GM12873 (cell line): ENCODE data around the gene ZNF423.

ENCODE experiments used
- TF ChIP-seq, protein P1 (sequence below): IDR thresholded peaks from 2 replicates; pipeline ENCODE4 v1.5.1; 2012; ENCODE audit warnings: low read depth, mild to moderate bottlenecking, moderate library complexity, low read length, control low read depth; ENCODE audit not compliant: insufficient read depth; ENCODE audit errors: missing control alignments

Gene ZNF423

DNA sequence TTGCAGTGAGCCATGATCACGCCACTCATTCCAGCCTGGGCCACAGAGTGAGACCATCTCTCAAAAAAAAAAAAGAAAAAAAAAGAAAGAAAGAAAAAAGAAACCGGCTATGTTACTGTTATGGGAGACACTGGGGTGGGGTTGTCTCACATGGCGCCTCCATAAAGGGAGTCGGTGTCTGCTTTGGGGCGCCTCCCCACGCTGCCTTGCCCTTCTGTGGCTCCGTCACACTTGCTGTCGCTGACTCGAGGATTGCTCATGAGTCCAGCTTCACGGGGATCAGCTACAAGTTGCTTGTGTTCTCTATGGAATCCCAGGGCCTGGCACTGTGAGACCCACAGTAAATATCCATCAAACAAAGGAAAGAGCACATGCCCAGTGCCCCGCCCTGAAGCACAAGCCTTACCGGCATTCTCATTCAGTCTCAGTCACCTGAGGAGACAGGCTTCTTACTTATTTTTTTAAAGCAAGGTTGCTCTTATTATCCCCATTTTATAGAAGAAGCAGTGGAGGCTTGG, 40.6 kb upstream of the ZNF423 start:
- TF ChIP-seq, protein P1, sequence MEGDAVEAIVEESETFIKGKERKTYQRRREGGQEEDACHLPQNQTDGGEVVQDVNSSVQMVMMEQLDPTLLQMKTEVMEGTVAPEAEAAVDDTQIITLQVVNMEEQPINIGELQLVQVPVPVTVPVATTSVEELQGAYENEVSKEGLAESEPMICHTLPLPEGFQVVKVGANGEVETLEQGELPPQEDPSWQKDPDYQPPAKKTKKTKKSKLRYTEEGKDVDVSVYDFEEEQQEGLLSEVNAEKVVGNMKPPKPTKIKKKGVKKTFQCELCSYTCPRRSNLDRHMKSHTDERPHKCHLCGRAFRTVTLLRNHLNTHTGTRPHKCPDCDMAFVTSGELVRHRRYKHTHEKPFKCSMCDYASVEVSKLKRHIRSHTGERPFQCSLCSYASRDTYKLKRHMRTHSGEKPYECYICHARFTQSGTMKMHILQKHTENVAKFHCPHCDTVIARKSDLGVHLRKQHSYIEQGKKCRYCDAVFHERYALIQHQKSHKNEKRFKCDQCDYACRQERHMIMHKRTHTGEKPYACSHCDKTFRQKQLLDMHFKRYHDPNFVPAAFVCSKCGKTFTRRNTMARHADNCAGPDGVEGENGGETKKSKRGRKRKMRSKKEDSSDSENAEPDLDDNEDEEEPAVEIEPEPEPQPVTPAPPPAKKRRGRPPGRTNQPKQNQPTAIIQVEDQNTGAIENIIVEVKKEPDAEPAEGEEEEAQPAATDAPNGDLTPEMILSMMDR = no peak

DNA sequence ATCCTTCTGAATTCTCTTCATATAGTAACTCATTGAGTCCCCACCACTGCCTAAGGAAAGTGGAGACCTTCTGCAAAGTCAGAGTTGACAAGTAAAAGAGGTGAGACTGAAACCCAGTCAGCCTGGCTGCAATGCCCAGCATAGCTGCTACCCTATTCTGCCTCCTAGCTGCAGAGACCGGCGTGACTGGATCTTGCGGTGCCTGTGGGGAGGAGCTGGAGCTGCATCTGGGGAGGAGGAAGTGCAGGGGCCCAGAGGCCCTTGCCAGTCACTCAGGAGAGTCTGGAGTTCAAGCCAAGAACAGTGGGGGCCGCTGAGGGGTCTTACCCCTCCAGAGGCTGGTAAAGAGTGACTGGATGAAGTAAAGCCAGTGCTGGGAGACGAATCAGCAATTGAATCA, 35.0 kb upstream of the ZNF423 start:
- TF ChIP-seq, protein P1 = peak; percentile 56

DNA sequence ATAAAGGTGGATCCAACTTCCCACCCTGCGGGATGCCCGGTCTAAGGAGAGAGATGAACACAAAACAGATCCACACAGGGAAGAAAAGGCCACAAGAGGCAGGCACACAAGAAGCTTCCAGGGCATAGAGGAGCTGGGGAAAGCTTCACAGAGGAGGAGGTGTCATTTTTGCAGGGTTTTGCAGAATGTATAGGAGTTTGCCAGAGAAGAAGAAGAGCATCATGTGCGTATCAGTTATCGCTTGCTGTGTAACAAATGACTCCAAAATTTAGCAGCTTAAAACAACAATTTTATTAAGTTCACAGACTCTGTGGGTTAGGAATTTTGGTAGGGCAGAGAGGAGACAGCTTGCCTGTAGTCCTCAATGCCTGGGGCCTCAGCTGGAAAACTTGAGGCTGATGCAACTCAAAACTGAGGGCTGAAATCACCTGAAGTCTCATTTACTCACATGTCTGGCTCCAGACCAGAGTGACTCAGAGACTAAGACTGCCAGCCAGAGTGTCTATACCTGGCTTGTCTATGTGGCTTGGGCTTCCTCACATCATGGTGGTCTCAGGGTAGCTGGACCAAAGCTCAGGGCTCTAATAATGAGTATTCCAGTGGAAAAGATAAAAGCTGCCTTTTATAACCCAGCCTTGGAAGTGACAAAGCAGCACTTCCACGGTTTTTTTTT, 33.9 kb upstream of the ZNF423 start:
- TF ChIP-seq, protein P1 = no peak

DNA sequence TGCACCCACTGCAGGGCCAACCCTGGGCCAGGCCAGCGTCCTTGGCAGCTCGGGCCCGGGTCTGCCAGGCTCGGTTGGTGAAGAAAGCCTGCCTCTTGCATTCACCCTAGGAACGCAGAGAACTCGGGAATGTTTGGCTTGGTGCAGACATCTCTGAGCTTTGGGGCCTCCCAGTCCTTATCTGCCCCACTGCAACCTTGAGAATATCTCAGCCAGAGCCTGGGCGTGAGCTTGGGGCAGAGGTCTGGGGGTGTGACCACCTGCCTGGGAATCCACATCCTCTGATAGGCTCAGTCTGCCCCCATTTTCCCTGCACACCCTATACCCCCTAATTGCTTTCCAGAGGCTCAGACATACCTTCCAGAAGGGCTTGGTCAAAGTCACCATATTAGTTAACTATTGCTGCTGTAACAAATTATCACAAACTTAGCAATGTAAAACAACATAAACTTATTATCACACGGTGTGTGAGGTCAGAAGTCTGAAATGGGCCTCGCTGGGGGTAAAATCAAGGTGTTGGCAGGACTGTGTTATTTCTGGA, 30.7 kb upstream of the ZNF423 start:
- TF ChIP-seq, protein P1 = no peak

DNA sequence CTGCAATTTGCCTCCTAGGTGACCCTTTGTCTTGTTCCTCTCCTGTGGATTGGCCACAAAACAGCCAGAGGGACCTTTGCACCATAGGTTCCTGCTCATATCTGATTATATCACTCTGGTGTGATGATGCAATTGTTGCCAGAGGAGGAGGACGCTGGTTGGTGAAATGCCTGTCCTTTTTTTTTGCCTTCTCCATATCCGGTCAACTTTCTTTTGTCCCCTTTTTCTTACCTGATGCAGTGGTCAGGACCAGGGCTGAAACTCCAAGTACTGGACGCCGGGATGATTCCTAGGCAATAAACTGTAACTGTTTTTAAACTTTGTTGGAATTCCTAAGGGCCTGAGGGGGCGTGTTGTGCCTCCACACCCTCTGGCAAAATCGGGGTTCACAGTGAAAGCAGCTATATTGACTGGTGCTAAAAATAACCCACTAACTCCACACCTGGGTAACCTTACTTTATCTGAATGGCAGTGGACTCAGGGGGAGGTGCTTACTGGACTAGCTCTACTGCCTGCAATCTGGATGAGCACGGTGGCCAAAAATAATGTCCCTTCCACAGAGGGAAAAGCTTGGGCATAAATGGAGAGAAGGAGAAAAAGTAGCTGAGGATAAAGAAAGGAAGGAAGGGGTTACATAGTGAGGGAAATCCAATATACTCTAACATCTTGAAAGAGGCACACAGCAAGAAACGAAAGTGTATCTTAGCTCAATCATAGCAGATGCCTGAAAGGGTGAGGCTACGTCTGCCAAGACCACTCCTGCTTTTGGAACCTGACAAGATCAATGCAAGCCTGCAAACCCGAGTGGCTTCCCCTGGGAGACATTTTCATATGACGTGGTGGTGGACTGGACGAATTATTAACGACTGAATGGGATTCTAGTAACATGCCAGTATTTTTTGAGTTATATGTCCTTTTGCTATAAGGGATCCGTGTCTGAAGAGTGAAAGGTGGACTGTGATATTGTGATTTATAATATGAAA, 28.4 kb upstream of the ZNF423 start:
- TF ChIP-seq, protein P1 = no peak

DNA sequence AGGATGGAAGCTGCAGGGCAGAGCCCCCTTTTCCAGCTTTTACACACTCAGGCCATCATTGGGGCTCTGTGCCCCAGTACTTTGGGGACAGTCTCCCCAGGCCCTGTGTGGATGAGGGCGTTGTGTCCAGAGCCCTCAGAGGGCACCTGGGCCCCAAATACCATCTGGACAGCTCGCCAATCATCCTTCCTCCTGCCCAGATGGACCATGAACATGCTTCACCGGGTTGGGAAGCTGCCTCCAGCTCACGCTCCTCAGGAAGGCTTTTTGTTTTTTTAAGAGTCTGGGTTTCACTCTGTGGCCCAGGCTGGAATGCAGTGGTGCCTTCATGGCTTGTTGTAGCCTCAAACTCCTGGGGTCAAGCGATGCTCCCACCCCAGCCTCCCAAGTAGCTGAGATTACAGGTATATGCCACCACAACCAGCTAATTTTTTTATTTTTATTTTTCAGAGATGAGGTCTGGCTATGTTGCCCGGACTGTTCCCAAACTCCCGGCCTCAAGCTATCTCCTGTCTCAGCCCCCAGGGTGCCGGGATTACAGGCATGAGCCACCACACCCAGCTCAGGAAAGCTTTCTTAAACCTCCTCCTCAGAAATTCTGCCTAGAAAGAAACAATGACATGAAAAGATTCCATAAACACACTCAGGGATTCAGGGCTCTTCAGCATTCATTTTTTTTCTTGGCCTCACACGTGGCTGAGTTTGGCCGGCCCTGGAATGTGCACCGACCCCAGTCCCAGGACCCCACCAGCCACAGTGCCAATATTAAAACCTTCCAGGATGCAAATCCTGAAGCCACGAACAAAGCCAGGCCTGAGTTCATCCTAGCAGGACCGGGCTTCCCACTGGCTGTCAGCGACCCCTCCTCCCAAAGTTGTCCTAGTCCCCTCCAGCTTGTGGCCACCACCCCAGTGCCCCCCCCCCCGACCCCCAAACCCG, 27.4 kb upstream of the ZNF423 start:
- TF ChIP-seq, protein P1 = no peak
